Daoy (cell line): ENCODE data around the gene PRRC2B. TPM values are rescaled to one million over a fixed set of nuclear protein-coding genes. Genes with fewer than 3 reads are reported as not detected.
"Not testable (repeated sequence)": the region's sequence is repeated elsewhere in the genome, so short reads cannot be mapped to it uniquely, and the experiment has no call there.

Source experiments
- DNase-seq: peaks from one replicate; pipeline ENCODE4 v3.0.0-alpha.2; 2015; ENCODE audit warnings: low read depth
- total RNA-seq: library from RNA; depleted of rRNA; stranded (reverse); fragments of >200 nt; shearing (Covaris generic); gene quantifications from 2 replicates; pipeline ENCODE4 v1.2.3, GENCODE V29; 2014; rRNA removed

Gene PRRC2B
- total RNA-seq = 54.0 and 83.5 TPM in 2 replicates

- peak; percentile 95 for DNase-seq
Measured at GRCh38 chr9:131393622-131394463, at the start of gene PRRC2B. PRRC2B (plus strand) TSS chr9:131394086; CDS start chr9:131430145, 36,059 bp downstream.

- not testable (repeated sequence) for DNase-seq
Measured at GRCh38 chr9:131344931-131345535, 48.9 kb upstream of the PRRC2B start.

DNA sequence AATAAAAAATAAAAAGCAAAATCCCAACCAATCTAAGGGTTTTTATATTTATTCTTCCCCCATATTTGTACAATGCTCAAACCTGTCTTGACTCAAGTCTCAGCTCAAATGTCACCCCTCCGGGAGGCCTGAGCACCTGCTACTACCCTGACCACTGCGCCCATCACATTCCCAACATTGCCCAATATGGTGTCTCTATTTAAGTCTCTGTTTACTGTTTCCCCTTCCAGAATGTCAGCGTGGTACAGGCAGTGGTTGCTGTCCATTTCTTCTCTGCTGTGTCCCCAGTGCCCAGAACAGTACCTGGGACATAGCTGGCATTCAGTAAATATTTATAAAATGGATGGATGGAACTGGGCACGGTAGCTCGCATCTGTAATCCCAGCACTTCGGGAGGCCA lies 47.3 kb upstream of the PRRC2B start:
- DNase-seq = no peak

- DNase-seq = no peak
Measured at GRCh38 chr9:131347376-131348020, 46.4 kb upstream of the PRRC2B start.

GRCh38 chr9:131348631-131349521 lies 45.0 kb upstream of the PRRC2B start:
- no peak for DNase-seq

- no peak for DNase-seq
Measured at GRCh38 chr9:131349522-131349880, 44.4 kb upstream of the PRRC2B start.

DNA sequence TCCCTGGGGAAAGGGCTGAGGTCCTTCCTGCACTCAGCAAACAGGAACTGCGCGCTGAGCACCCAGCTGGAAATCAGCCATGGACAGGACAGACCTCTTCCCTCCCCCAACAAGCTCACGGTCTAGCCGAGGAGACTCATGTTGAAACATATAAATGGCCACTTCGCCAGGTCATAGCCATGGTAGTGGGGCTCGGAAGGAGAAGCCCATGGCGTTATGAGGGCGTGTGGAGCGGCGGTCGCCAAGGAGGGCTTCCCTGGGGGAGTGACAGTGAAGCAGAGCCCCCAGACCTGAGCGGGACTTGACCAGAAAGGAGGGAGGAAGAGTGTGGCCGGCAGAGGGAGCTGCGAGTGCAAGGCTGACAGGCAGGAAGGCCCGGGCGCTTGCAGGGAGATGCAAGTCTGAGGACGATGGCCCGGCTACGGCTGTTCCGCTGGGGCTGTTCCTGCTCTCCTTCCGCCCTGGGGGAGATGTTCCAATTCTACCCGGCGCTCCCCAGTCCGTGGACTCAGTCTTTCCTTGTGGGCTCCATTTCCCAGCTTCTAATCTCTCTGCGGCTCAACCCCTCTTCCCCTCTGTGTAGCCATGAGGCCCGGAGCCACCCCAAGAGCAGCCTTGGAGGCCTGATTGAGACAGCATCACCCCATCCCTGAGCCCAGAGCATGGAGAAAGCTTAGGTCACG lies 43.9 kb upstream of the PRRC2B start:
- peak; percentile 91 for DNase-seq

DNA sequence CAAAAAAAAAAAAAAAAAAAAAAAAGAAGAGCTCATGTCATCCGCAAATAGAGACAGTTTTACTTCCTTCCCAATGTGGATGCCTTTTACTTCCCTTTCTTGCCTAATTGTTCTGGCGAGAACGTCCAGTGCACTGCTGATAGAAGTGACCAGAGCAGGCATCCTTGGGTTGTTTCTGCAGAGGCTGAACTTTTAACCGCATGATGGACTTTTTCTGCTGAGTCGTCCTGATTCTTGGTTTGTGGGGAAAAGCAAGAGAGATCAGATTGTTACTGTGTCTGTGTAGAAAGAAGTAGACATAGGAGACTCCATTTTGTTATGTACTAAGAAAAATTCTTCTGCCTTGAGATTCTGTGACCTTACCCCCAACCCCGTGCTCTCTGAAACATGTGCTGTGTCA lies 37.4 kb upstream of the PRRC2B start:
- DNase-seq = not testable (repeated sequence)

GRCh38 chr9:131358556-131358955 lies 35.3 kb upstream of the PRRC2B start:
- DNase-seq = no peak

DNA sequence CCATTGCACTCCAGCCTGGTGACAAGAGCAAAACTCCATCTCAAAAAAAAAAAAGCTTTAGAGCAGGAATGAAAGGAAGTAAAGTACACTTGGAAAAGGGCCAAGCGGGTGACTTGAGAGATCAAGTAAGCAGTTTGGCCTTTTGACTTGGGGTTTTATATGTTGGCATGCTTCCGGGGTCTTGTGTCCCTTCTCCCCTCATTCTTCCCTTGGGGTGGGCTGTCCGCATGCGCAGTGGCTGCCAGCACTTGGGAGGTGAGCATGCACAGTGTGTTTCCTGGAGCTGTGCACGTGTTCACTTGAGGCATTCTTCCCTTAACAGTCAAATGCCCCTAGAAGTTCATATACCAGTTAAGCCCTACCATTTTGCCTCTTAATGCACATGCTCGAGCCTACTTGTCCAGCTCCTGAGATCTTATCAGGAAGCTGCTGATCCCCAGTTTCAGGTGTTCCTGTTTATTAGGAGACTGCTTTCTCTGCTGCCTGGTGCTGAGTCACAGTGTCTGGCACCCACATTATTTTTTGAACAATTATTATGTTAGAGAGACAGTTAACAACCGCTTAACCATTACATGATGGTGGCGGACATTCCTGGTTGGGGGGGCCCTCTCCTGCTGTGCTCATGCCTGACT lies 32.6 kb upstream of the PRRC2B start:
- peak; percentile 76 for DNase-seq

- DNase-seq = no peak
Measured at GRCh38 chr9:131365546-131365945, 28.3 kb upstream of the PRRC2B start.

- peak; percentile 64 for DNase-seq
Measured at GRCh38 chr9:131366761-131367401, 27.0 kb upstream of the PRRC2B start.

- no peak for DNase-seq
Measured at GRCh38 chr9:131367450-131367849, 26.4 kb upstream of the PRRC2B start.

DNA sequence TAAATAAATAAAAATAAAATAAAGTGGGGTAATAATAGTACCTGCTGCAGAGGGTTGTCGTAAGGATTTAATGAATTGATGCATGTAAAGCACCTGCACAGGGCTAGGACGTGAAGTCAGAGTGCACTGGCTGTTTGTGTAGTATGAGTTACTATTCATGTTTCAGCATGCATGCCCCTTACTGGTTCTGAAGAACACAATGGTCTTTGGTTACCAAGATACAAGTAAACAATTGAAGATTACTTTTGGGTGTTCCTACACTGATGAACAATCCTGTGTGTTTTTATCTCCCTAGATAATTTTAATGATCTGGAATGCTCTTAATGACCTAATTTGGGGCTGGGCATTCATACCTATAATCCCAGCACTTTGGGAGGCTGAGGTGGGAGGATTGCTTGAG lies 23.2 kb upstream of the PRRC2B start:
- DNase-seq = no peak

GRCh38 chr9:131372599-131372973 lies 21.3 kb upstream of the PRRC2B start:
- DNase-seq = not testable (repeated sequence)

DNA sequence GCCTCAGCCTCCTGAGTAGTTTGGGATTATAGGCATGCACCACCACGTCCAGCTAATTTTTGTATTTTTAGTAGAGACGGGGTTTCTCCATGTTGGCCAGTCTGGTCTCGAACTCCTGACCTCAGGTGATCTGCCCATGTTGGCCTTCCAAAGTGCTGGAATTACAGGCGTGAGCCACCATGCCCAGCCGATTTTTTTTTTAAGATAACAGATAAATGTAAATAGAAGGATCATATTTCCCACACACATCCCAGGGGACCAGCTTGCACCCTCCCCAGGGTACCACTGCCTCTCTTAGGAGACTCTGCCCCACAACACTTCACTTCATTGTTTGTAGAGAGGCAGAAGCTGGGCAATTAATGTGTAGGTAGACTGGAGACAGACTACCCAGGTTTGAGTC lies 19.2 kb upstream of the PRRC2B start:
- DNase-seq = not testable (repeated sequence)

DNA sequence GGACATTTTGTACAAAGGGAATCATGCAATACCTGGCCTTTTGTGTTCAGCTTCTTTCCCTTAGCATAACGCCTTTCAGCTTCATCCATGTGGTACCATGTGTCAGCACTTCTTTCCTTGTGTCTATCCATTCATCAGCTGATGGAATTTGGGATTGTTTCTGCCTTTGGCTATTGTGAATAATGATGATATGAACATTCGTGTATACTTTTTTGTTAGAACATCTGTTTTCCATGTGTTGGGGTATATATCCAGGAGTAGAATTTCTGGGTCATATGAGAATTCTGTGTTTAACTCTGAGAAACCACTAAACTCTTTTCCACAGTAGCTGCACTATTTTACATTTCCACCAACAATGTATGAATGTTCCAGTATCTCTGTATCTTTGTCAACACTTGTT lies 14.8 kb upstream of the PRRC2B start:
- no peak for DNase-seq

- DNase-seq = peak; percentile 80
Measured at GRCh38 chr9:131382850-131383729, 10.8 kb upstream of the PRRC2B start.

- no peak for DNase-seq
Measured at GRCh38 chr9:131385296-131385695, 8.6 kb upstream of the PRRC2B start.
